Activated CD4-positive, CD25-positive, alpha-beta regulatory T cell treated with anti-CD3 and anti-CD28 coated beads, Interleukin-2, amount 50 U/mL, for 24 hours (primary cell): ENCODE measurements around the gene ORAI3.
A peak's percentile ranks its signal among the peaks of the same experiment; 100 is the strongest.

Experiments
- ATAC-seq, 2 donors: fragments of 150-1000 bp; cut with Tn5 transposase; one replicate each; pipeline ENCODE4 v1.10.0; 2021; ENCODE audit warnings: mild to moderate bottlenecking in 1 of 2, moderate library complexity in 1 of 2

Gene ORAI3

GRCh38 chr16:30948667-30949649 is at the start of gene ORAI3:
ORAI3 (plus strand) TSS chr16:30949068; CDS start chr16:30949290, 222 bp downstream.
- ATAC-seq = peak; percentile 54 to 55

GRCh38 chr16:30899794-30900193 is 49.1 kb upstream of the ORAI3 start:
- no peak for ATAC-seq

- ATAC-seq = no peak
Observed at GRCh38 chr16:30900588-30900987, 48.3 kb upstream of the ORAI3 start.

GRCh38 chr16:30901201-30902028 is 47.5 kb upstream of the ORAI3 start:
- no peak for ATAC-seq

- ATAC-seq = peak; percentile 89 to 91
Observed at GRCh38 chr16:30902029-30902972, 46.6 kb upstream of the ORAI3 start.

GRCh38 chr16:30903002-30903401 is 45.9 kb upstream of the ORAI3 start:
- no peak for ATAC-seq

- ATAC-seq = no peak
Observed at GRCh38 chr16:30903596-30903995, 45.3 kb upstream of the ORAI3 start.

GRCh38 chr16:30904114-30904780 is 44.6 kb upstream of the ORAI3 start:
- ATAC-seq = no peak

- no peak for ATAC-seq
Observed at GRCh38 chr16:30907064-30907463, 41.8 kb upstream of the ORAI3 start.

- no peak for ATAC-seq
Observed at GRCh38 chr16:30910427-30911029, 38.3 kb upstream of the ORAI3 start.

- ATAC-seq = no peak
Observed at GRCh38 chr16:30912794-30913412, 36.0 kb upstream of the ORAI3 start.

GRCh38 chr16:30914830-30915229 is 34.0 kb upstream of the ORAI3 start:
- no peak for ATAC-seq

GRCh38 chr16:30918614-30919013 is 30.3 kb upstream of the ORAI3 start:
- no peak for ATAC-seq

GRCh38 chr16:30920891-30921290 is 28.0 kb upstream of the ORAI3 start:
- ATAC-seq = no peak

GRCh38 chr16:30921459-30921747 is 27.5 kb upstream of the ORAI3 start:
- ATAC-seq = no peak

GRCh38 chr16:30921748-30922419 is 27.0 kb upstream of the ORAI3 start:
- ATAC-seq = no peak

- ATAC-seq = peak; percentile 77 to 81
Observed at GRCh38 chr16:30922420-30922959, 26.4 kb upstream of the ORAI3 start.

- peak; percentile 74 to 75 for ATAC-seq
Observed at GRCh38 chr16:30922960-30923535, 25.8 kb upstream of the ORAI3 start.

- no peak for ATAC-seq
Observed at GRCh38 chr16:30923554-30924075, 25.3 kb upstream of the ORAI3 start, which contains the start of gene FBXL19. FBXL19 (plus strand) TSS chr16:30923572; CDS start chr16:30925755, 2,183 bp downstream.
